Fibroblast of pulmonary artery (primary cell): ENCODE data around the gene TOX3.

ENCODE experiments used
- DNase-seq: peaks from one replicate; pipeline ENCODE4 v3.0.0-alpha.2; 2010; ENCODE audit warnings: low read depth
- H3K4me3 ChIP-seq: replicated peaks from 2 replicates; pipeline ENCODE4 v1.5.1; 2011; ENCODE audit warnings: low read depth, mild to moderate bottlenecking, control low read depth, low read length, moderate library complexity
- TF ChIP-seq, protein P1 (sequence below): IDR thresholded peaks from 2 replicates; pipeline ENCODE4 v1.5.1; 2011; ENCODE audit warnings: mild to moderate bottlenecking, control low read depth, low read length, inconsistent platforms; ENCODE audit errors: missing control alignments

Gene TOX3

DNA sequence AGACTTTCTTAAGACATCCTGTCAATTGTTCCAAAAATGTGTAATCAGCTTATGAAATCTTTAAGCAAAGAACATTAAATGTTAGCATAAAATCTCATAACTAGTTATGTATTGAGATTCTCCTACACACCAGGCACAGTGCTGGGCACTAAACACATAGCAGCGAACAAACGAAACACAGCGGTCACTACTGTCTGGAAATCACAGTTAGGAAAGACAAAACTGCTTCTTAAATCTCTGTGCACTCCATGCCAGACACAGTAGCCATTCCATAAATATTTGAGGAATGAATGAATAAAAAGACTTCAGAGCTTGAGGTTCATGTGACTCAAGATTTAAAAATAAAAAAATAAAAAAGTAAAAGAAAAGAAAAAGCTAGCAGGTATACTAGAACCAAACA lies 20.1 kb downstream of the TOX3 start:
- TF ChIP-seq, protein P1, sequence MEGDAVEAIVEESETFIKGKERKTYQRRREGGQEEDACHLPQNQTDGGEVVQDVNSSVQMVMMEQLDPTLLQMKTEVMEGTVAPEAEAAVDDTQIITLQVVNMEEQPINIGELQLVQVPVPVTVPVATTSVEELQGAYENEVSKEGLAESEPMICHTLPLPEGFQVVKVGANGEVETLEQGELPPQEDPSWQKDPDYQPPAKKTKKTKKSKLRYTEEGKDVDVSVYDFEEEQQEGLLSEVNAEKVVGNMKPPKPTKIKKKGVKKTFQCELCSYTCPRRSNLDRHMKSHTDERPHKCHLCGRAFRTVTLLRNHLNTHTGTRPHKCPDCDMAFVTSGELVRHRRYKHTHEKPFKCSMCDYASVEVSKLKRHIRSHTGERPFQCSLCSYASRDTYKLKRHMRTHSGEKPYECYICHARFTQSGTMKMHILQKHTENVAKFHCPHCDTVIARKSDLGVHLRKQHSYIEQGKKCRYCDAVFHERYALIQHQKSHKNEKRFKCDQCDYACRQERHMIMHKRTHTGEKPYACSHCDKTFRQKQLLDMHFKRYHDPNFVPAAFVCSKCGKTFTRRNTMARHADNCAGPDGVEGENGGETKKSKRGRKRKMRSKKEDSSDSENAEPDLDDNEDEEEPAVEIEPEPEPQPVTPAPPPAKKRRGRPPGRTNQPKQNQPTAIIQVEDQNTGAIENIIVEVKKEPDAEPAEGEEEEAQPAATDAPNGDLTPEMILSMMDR: no peak
- DNase-seq: no peak
- H3K4me3 ChIP-seq: no peak overlapping the region

DNA sequence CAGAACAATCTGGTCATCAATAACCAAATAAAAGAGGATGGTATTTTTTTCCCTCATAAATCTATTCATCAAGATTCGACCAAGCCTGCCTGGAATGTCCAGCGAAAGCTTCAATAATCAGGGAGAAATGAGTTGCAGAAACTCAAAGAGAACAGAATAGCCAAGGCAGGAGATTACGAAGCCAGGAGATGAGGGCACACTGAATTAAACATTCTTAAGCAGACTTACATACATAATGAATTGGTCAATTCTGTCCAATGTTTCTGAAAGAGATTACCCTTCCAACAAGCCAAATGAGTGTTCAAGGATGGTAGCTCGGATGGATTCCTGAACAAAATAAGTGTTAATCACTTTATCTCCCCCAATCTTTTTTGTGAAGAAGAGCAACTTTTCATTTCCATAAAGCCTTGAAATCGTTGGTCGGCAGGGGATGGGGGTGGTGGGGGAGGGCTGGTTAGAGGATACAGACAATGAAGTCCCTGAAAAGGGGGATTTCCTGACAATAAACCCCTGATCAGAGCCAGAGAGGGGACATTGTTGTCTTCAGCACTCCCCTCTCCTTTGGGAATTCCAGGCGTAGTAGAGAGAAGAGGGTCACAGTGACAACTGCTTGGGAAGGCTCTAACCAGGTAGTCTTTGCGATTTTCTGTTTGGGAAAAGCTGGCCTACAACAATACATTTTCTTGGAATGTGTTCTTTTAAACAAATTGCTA lies 20.7 kb downstream of the TOX3 start:
- TF ChIP-seq, protein P1: no peak
- DNase-seq: no peak
- H3K4me3 ChIP-seq: no peak overlapping the region

DNA sequence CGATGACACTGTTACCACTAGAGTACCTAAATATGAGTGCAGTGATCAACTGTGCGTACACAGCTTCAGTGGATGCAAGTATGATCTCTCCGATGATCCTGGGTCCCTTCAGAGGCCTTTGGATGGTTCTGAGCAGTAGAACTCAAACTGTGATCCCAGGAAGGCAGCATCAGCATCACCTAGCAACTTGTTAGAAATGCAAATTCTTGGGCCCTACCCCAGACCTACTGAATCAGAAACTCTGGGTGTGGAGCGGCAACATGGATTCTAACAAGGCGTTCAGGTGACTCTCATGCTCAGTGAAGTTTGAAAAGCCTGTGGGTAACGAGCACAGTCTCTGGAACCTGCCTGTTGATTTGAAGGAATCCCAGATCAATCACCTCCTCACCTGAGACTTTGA lies 25.4 kb downstream of the TOX3 start:
- TF ChIP-seq, protein P1: no peak
- no peak overlapping the region for H3K4me3 ChIP-seq
- DNase-seq: no peak

DNA sequence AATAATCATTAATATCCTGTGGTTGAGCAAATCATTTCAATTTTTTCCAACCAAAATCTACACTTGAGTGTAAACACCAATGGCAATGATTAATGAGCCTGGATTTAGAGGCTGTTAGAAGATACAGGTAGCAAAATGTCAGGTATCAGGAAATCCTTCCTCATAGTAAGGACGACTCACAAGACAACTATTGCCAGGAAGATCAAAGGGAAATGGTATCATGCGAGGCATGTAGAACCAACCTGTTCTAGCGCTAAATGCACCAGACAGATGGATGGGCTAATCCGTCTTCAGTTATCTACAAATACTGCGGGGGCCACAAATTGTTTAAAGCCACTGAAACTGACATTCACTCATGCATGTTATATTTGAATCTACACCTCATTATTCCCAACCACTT lies 28.1 kb downstream of the TOX3 start:
- TF ChIP-seq, protein P1: no peak
- no peak overlapping the region for H3K4me3 ChIP-seq
- no peak for DNase-seq

DNA sequence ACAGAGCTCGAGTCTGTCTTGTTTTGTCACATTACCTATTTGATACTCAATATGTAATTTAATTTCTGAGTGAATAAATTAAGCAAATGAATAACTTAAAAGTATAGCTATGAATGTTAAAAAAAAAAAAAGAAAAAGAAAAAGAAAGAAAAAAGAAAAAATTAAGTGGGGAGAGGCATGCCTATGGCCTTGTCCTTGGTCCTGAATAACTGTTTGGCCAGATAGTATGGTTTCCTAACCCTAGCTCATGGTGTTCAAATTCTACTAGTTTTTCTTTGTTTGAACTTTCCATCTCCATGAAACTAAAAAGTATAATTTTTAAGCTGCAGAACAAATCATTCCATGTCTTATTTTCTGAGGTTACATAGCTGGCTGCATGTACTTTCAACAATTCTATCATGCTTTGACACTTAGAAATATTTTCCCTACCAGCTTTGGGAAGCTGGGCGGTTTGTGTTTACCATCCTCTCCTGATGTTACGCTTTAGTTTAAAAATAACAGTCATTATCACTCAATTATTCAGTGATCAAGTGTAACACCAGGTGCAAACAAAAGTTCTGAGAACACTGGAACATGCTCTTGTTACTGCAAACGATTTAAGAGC lies 31.8 kb downstream of the TOX3 start:
- DNase-seq: no peak
- TF ChIP-seq, protein P1: no peak
- H3K4me3 ChIP-seq: no peak overlapping the region

DNA sequence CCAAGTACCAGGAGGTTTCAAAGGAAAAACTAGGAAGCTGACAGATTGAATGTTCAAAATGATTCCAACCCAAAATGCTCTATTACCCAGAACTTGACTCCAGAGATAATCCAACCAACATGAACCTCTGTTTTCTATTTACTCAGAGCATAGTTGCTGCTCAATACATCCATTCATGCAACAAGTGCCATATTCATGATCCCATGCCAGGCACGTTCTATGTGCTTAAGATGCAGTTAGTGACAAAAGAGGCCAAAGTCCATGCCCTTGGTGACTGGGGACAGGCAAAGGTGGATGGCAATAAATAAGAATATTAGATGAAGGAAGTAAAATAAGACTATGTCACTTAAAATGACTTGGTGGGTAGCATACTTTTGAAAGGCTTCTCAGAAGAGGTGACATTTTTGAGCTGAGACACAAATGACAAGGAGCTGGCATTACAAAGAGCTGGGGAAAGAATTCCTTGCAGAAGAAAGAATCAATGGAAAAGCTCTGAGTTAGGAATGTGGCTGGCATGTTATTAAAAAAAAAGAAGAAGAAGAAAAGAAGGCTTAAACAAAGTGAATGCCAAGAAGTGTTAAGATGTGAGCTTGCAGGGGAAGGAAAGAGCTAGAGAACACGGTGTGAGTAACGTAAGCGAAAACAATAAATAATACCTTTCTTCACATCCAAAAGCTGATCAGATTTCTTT lies 34.5 kb downstream of the TOX3 start:
- no peak for DNase-seq
- TF ChIP-seq, protein P1: no peak
- H3K4me3 ChIP-seq: no peak overlapping the region
